Astrocyte of the hippocampus (primary cell): Measurements from ENCODE around the gene CLDN24.

Experiments
- DNase-seq: peaks from one replicate; pipeline ENCODE4 v3.0.0; 2011; ENCODE audit warnings: low read depth, low spot score

CLDN24 gene

GRCh38 chr4:183322326-183322725, at the start of gene CLDN24:
Gene CLDN24 (minus strand): TSS chr4:183322426. CDS start chr4:183322426, 0 bp downstream.
- no peak for DNase-seq

- DNase-seq, result no peak
Observed at GRCh38 chr4:183370786-183371185, 48.6 kb upstream of the CLDN24 start.

- no peak for DNase-seq
Observed at GRCh38 chr4:183369073-183369472, 46.8 kb upstream of the CLDN24 start.

- DNase-seq, result peak; percentile 27
Observed at GRCh38 chr4:183366206-183366835, 44.1 kb upstream of the CLDN24 start.

GRCh38 chr4:183364025-183364424, 41.8 kb upstream of the CLDN24 start:
- no peak for DNase-seq

- peak; percentile 40 for DNase-seq
Observed at GRCh38 chr4:183362916-183363542, 40.8 kb upstream of the CLDN24 start.

- DNase-seq, result no peak
Observed at GRCh38 chr4:183362036-183362435, 39.8 kb upstream of the CLDN24 start.

- DNase-seq, result peak; percentile 74
Observed at GRCh38 chr4:183360161-183360919, 38.1 kb upstream of the CLDN24 start.

- DNase-seq, result no peak
Observed at GRCh38 chr4:183358215-183358755, 36.1 kb upstream of the CLDN24 start.

- no peak for DNase-seq
Observed at GRCh38 chr4:183356931-183357675, 34.9 kb upstream of the CLDN24 start.

- no peak for DNase-seq
Observed at GRCh38 chr4:183356173-183356830, 34.1 kb upstream of the CLDN24 start.

GRCh38 chr4:183355405-183355804, 33.2 kb upstream of the CLDN24 start:
- peak; percentile 73 for DNase-seq

- DNase-seq, result no peak
Observed at GRCh38 chr4:183354219-183354618, 32.0 kb upstream of the CLDN24 start.

GRCh38 chr4:183353557-183353956, 31.3 kb upstream of the CLDN24 start:
- no peak for DNase-seq

- DNase-seq, result no peak
Observed at GRCh38 chr4:183352546-183352945, 30.3 kb upstream of the CLDN24 start.

- DNase-seq, result no peak
Observed at GRCh38 chr4:183350317-183351071, 28.3 kb upstream of the CLDN24 start.

- peak; percentile 67 for DNase-seq
Observed at GRCh38 chr4:183349673-183350072, 27.4 kb upstream of the CLDN24 start.

- peak; percentile 92 for DNase-seq
Observed at GRCh38 chr4:183348706-183349659, 26.8 kb upstream of the CLDN24 start.

- no peak for DNase-seq
Observed at GRCh38 chr4:183348136-183348535, 25.9 kb upstream of the CLDN24 start.
